Measurements from ENCODE around the gene GNAI3.

GRCh38 chr1:109634292-109634691 lies 85.9 kb downstream of the GNAI3 start:
- TF ChIP-seq POLR2A (IDR thresholded peaks at IDR 0.05), result no peak
- TF ChIP-seq CTCF (IDR thresholded peaks at IDR 0.05), result no peak
- no peak for TF ChIP-seq EP300 (IDR thresholded peaks at IDR 0.05)
- TF ChIP-seq POLR2AphosphoS5 (IDR thresholded peaks at IDR 0.05), result no peak

Data from upper lobe of left lung (tissue), 4 donors.